Measurements from ENCODE around the gene ARHGEF2. TPM values are rescaled to one million over a fixed set of nuclear protein-coding genes. Genes with fewer than 3 reads are reported as not detected.

The ARHGEF2 gene
- total RNA-seq, 3 donors from 2014 or later: 79.7 to 132 (median 90.5) TPM

- H3K4me3 ChIP-seq: no peak overlapping the region
- peaks cover 26% of the 10 kb centered on the region for H3K4me1 ChIP-seq (ENCODE audit: low read depth)
- DNase-seq: peak in 1 of 3 donors; percentile 75
- peak; percentile 15 for TF ChIP-seq CTCF (IDR thresholded peaks at IDR 0.05)
- peaks cover 3% of the 10 kb centered on the region for H3K36me3 ChIP-seq (ENCODE audit: low read depth)
- H3K9me3 ChIP-seq: no peaks in the 10 kb centered on the region
- no peak for ATAC-seq
- intact Hi-C loops (cut with DNase I, micrococcal nuclease): loop anchor here in 1 of 2 donors (5.0 kb wide), 1 partner anchor 49 kb away; no protein-coding TSS in a partner anchor
Observed at GRCh38 chr1:155938220-155938627, 40.1 kb downstream of the ARHGEF2 start.

GRCh38 chr1:155934936-155935590 lies 43.3 kb downstream of the ARHGEF2 start:
- peaks cover 3% of the 10 kb centered on the region for H3K36me3 ChIP-seq (ENCODE audit: low read depth)
- TF ChIP-seq CTCF (IDR thresholded peaks at IDR 0.05): no peak
- no peak for ATAC-seq
- intact Hi-C loops (cut with DNase I, micrococcal nuclease): loop anchor here in 1 of 2 donors (5.0 kb wide), 1 partner anchor 52 kb away; no protein-coding TSS in a partner anchor
- no peaks in the 10 kb centered on the region for H3K9me3 ChIP-seq
- peak in 1 of 3 donors; percentile 31 for DNase-seq
- H3K4me1 ChIP-seq (ENCODE audit: low read depth): peaks cover 45% of the 10 kb centered on the region
- peak overlapping the region; percentile 48 for H3K4me3 ChIP-seq

- H3K36me3 ChIP-seq (ENCODE audit: low read depth): peaks cover 3% of the 10 kb centered on the region
- intact Hi-C loops (cut with DNase I, micrococcal nuclease): no loop called here
- peak; percentile 92 for ATAC-seq
- peak; percentile 94 to 97 (median 97) for DNase-seq
- no peaks in the 10 kb centered on the region for H3K9me3 ChIP-seq
- H3K4me1 ChIP-seq (ENCODE audit: low read depth): peaks cover 48% of the 10 kb centered on the region
- TF ChIP-seq CTCF (IDR thresholded peaks at IDR 0.05): no peak
- peak within 1 kb of the TSS; percentile 48 for H3K4me3 ChIP-seq
Observed at GRCh38 chr1:155934097-155934935, 44.0 kb downstream of the ARHGEF2 start, which contains the start of gene KHDC4. TSS of gene KHDC4 (minus strand) at chr1:155934413. CDS start at chr1:155934373, 40 bp downstream.

- Histone ChIP-seq H3K9me3 (no peaks in the 10 kb centered on the region), H3K4me3 (peak overlapping the region; percentile 48), H3K36me3 (ENCODE audit: low read depth) (peaks cover 4% of the 10 kb centered on the region), H3K4me1 (ENCODE audit: low read depth) (peaks cover 48% of the 10 kb centered on the region)
- intact Hi-C loops (cut with DNase I, micrococcal nuclease): no loop called here
- no peak for TF ChIP-seq CTCF (IDR thresholded peaks at IDR 0.05)
- peak in 2 of 3 donors; percentile 21 to 54 for DNase-seq
- ATAC-seq: no peak
Observed at GRCh38 chr1:155933591-155934096, 44.7 kb downstream of the ARHGEF2 start.

DNA sequence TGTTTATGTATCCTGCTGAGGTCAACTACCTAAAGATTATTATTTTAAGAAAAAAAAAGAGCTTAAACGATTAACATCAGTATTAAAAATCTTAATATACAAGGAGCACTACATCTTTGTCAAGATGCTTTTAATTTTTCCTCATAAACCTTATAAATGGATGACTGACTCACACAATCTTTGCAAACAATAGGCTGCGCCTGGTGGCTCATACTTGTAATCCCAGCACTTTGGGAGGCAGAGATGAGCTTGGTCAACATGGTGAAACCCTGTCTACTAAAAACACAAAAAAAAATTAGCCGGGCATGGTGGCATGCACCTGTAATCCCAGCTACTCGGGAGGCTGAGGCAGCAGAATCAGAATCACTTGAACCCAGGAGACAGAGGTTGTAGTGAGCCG lies 45.9 kb downstream of the ARHGEF2 start:
- ATAC-seq (no peak), DNase-seq (no peak)
- no peak overlapping the region for H3K4me3 ChIP-seq

More for the DNA sequence above, 45.9 kb downstream of the ARHGEF2 start:
- H3K9me3 ChIP-seq: no peaks in the 10 kb centered on the region
- peaks cover 12% of the 10 kb centered on the region for H3K36me3 ChIP-seq (ENCODE audit: low read depth)
- intact Hi-C loops (cut with DNase I, micrococcal nuclease): no loop called here
- peaks cover 48% of the 10 kb centered on the region for H3K4me1 ChIP-seq (ENCODE audit: low read depth)
- no peak for TF ChIP-seq CTCF (IDR thresholded peaks at IDR 0.05)
